Stimulated activated CD4-positive, alpha-beta T cell treated with anti-CD3 and anti-CD28 coated beads, Interleukin-1b, Interleukin-23, amount 100 ng/mL, for 4 hours (primary cell): ENCODE measurements around the gene ZNF804B.

Experiments used
- DNase-seq, 2 donors: peaks; one replicate each; pipeline ENCODE4 v3.0.0-alpha.2; 2020; ENCODE audit warnings: low read depth in 2 of 2

The ZNF804B gene

GRCh38 chr7:88759230-88760135 lies at the start of gene ZNF804B:
Gene ZNF804B, plus strand, starts transcription at chr7:88759700. Its CDS starts 277 bp downstream, at chr7:88759977.
- no peak for DNase-seq

DNA sequence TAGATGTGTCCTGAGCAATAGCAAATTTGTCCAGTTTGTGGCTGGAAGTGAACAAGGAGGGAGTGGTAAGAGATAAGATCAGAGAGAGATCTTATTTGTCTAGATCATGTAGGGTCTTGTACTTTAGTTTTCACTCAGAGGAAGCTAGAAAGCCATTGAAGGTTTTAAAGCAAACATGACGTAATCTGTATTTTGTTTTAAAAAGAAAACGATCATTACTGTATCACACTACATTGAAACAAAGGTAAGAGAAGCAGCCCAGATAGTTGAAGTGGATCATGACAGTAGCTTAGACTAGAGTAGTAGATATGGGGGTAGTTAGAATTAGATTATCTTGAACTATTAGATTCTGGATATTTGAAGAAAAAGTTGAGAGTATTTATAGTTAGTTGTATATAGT lies 23.6 kb upstream of the ZNF804B start:
- DNase-seq, result no peak

- DNase-seq, result no peak
These were observed 21.9 kb upstream of the ZNF804B start for GRCh38 chr7:88737632-88738031.

GRCh38 chr7:88746126-88746525 lies 13.4 kb upstream of the ZNF804B start:
- DNase-seq, result no peak

- no peak for DNase-seq
These were observed 2.7 kb upstream of the ZNF804B start for GRCh38 chr7:88756802-88757201.

DNA sequence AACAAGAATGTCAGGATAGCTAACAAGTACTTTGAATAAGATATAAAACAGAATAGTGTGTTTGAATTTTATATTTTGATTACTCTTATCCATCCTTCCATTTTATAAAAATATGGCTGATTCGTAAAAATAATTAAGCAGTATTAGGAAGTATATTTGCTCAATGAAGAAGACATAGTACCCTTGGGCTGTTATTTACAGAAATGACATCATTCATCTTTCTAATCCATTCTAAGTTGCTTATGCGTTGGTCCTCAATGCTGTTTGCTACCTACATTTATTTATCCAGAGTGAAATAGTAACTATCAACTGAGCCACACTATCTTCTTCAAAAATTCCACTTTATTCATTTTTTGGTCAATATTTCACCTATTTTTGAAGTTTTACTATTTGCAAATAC lies 2.1 kb upstream of the ZNF804B start:
- DNase-seq, result no peak

- no peak for DNase-seq
These were observed 895 bp upstream of the ZNF804B start for GRCh38 chr7:88758381-88759229.

DNA sequence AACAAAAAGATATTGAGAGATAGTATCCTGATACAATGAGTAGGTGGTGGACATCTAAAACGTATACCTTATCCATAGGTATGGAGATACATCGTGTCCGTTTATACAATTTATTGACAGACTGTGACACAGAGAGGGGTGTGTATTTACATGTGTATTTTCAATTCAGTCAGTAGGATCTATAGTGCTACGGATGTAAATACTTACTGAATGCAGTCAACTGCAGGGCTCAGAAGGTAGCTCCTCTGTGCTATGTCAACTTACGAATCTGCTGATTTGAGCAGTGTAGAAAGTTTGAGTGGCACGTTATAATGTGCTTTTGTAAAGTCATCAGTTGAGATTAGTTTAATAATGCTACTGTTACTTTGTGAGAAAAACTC lies 626 bp downstream of the ZNF804B start:
- DNase-seq, result no peak

GRCh38 chr7:88761779-88762178 lies 2.3 kb downstream of the ZNF804B start:
- no peak for DNase-seq

GRCh38 chr7:88771417-88771816 lies 11.9 kb downstream of the ZNF804B start:
- DNase-seq, result no peak

GRCh38 chr7:88772776-88773175 lies 13.3 kb downstream of the ZNF804B start:
- no peak for DNase-seq

GRCh38 chr7:88775838-88776237 lies 16.3 kb downstream of the ZNF804B start:
- DNase-seq, result no peak

DNA sequence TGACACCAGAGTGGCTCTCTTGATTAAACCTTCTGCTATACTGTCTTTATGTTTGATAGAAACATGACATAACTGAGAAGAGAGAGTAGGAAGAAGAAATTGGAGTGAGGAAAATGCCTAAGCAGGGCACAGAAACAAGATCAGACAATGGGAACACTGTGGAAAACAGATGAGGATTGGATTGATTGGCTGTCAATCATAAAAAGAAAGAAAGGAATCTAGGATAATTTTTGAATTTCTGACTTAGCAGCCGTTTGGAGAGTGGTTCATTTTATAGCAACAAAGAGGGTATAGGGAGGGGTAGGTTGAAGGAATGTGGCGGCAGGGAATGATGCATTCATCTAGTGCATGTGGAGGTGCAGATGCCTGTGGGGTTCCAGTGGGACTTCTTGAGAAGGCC lies 28.3 kb downstream of the ZNF804B start:
- no peak for DNase-seq

DNA sequence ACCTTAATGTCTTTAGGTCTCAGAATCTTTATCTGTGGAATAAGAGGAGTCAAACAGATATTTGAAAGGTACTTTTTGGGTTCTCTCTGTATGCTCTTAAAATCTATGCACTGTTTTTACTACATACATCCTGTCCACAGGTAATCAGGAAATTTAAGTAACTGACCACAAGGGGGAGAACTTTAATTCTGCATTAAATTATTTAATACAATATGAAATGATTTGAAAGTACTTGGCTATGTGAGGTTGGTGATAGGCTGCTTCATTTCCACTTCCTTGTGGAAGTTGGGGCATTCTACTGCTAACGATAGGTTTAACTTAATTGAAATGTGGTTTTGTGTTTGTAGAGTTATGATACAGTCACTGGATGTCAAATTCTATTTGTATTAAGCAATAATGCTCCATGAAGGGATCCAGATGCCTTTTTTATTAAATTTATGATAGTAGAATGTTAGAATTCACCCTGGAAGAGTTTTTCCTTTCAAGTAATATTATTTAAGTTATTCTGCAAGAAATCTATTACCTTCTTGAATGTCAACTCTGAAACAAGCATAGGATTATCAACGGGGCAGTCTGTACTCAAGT lies 30.1 kb downstream of the ZNF804B start:
- DNase-seq, result no peak

DNA sequence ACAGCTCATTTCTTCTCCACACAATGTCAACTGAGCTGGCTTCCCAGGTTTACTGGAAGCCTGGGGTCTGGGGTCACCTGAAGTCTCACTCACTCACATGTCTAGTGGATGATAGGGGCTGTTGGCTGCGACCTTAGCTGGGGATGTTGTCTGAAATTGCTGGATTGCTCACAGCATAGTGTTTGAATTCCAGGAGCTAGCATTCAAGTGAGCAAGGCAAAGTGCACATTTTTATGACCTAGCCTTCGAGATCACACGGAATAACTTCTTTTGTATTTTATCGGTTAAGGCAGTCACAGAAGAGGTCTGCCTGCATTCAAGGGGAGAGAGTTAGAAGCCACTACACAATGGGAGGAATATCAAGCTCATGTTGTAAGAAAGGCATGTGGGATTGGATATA lies 32.4 kb downstream of the ZNF804B start:
- DNase-seq, result no peak

GRCh38 chr7:88792361-88792760 lies 32.9 kb downstream of the ZNF804B start:
- no peak for DNase-seq

GRCh38 chr7:88795553-88795952 lies 36.1 kb downstream of the ZNF804B start, which contains the start of gene TEX47:
Gene TEX47, minus strand, starts transcription at chr7:88795737. Its CDS starts 795 bp downstream, at chr7:88794942.
- DNase-seq, result no peak

GRCh38 chr7:88801046-88801445 lies 41.5 kb downstream of the ZNF804B start:
- DNase-seq, result no peak

- no peak for DNase-seq
These were observed 47.0 kb downstream of the ZNF804B start for GRCh38 chr7:88806280-88807037.

GRCh38 chr7:88818552-88818951 lies 59.1 kb downstream of the ZNF804B start:
- DNase-seq, result no peak

- DNase-seq, result no peak
These were observed 66.7 kb downstream of the ZNF804B start for GRCh38 chr7:88826222-88826621.
